ENCODE data around the gene SLC43A3. TPM values are rescaled to one million over a fixed set of nuclear protein-coding genes. Genes with fewer than 3 reads are reported as not detected.

SLC43A3 gene
- total and polyA plus RNA-seq, 9 of the 15 experiments (the other 6 are each of a cell fraction or from before 2014, with no cell fraction given) = 63.7 to 281 (median 139) TPM

GRCh38 chr11:57358543-57358961, 68.4 kb downstream of the SLC43A3 start (continued):
- TF ChIP-seq GTF3C2 (IDR thresholded peaks at IDR 0.05; ENCODE audit: borderline replicate concordance, extremely low read depth, insufficient read length) (no peak), ELF2 (CRISPR knock-in tag; IDR thresholded peaks at IDR 0.05) (0 out of 2 replicates have a peak, but pooled peaks have one; percentile 22), NFE2 (IDR thresholded peaks at IDR 0.05; ENCODE audit: low read depth) (peak; percentile 49), CEBPB (tag; IDR thresholded peaks at IDR 0.05) (no peak), HBP1 (CRISPR knock-in tag; IDR thresholded peaks at IDR 0.05) (no peak), ERF (CRISPR knock-in tag; IDR thresholded peaks at IDR 0.05) (no peak), DIDO1 (tag; IDR thresholded peaks at IDR 0.05; ENCODE audit: low read depth) (no peak), TFE3 (CRISPR knock-in tag; IDR thresholded peaks at IDR 0.05) (no peak), SP1 (CRISPR knock-in tag; IDR thresholded peaks at IDR 0.05) (no peak), IRF9 (tag; IDR thresholded peaks at IDR 0.05) (no peak), SNAPC5 (CRISPR knock-in tag; IDR thresholded peaks at IDR 0.05) (no peak), SMAD1 (IDR thresholded peaks at IDR 0.05; ENCODE audit: low read depth, low read length, partially characterized antibody) (no peak), ZNF280A (IDR thresholded peaks at IDR 0.05; ENCODE audit: low read depth, partially characterized antibody) (no peak), E2F4 (CRISPR knock-in tag; IDR thresholded peaks at IDR 0.05; ENCODE audit: low read depth) (no peak), CBFA2T3 (IDR thresholded peaks at IDR 0.05) (peak; percentile 32; the same call in 1 of the 2 replicates), CXXC5 (CRISPR knock-in tag; IDR thresholded peaks at IDR 0.05) (peak; percentile 28; the same call in 1 of the 2 replicates), SP2 (IDR thresholded peaks at IDR 0.05; ENCODE audit: extremely low read depth, low read depth, low read length, poor library complexity, severe bottlenecking) (no peak), ADNP (tag; IDR thresholded peaks at IDR 0.05) (peak; percentile 95), ZC3H11A (IDR thresholded peaks at IDR 0.05; ENCODE audit: low read depth, low read length) (no peak)

Data from K562 (cell line).